HEK293 (cell line): ENCODE data around the gene PXMP2.

Source experiments
- CTCF ChIA-PET: fragments of 350-600 bp; formaldehyde crosslinking; extraction: SDS; loops from one replicate; lab custom pipeline; 2021; ENCODE audit warnings: antibody characterized with exemption; lab: Yijun Ruan, JAX
- POLR2A ChIA-PET: fragments of 300-600 bp; formaldehyde crosslinking; extraction: SDS; loops from one replicate; lab custom pipeline; 2020; ENCODE audit warnings: antibody characterized with exemption, inconsistent platforms; lab: Yijun Ruan, JAX
- H3K27ac ChIP-seq: fragments of 200-500 bp; sonication (Bioruptor generic); 2 replicates; pipeline ENCODE4 v1.5.1; 2014; ENCODE audit warnings: low read depth, low read length, control low read depth, inconsistent platforms; ENCODE audit errors: extremely low read depth
- H3K36me3 ChIP-seq, 2 experiments: fragments of 200-500 bp in 1 of 2; sonication (Bioruptor generic) in 1 of 2; 1 replicate in 1 of 2; 2 replicates in 1 of 2; pipeline ENCODE4 v1.5.1; 2014 to 2017; ENCODE audit warnings: inconsistent platforms in 2 of 2, low read length in 2 of 2; ENCODE audit not compliant: control insufficient read depth in 2 of 2, insufficient read depth in 1 of 2
- H3K4me1 ChIP-seq: fragments of 200-500 bp; sonication (Bioruptor generic); 2 replicates; pipeline ENCODE4 v1.5.1; 2014; ENCODE audit warnings: mild to moderate bottlenecking, low read length, inconsistent platforms; ENCODE audit not compliant: control insufficient read depth, insufficient read depth
- H3K4me3 ChIP-seq: 2 replicates; pipeline ENCODE4 v1.5.1; 2011; ENCODE audit warnings: low read depth, mild to moderate bottlenecking, control low read depth, low read length, moderate library complexity
- H3K9me3 ChIP-seq: fragments of 200-500 bp; sonication (Bioruptor generic); 2 replicates; pipeline ENCODE4 v1.5.1; 2014; ENCODE audit warnings: low read depth, low read length, inconsistent platforms; ENCODE audit not compliant: control insufficient read depth, insufficient read depth
- GLI4 ChIP-seq: fragments of 450-650 bp; formaldehyde crosslinking; IDR thresholded peaks from 2 replicates; pipeline ENCODE4 v1.5.1; 2016; ENCODE audit warnings: missing biosample characterization, missing genetic modification characterization
- REST ChIP-seq: fragments of 450-650 bp; formaldehyde crosslinking; IDR thresholded peaks from 2 replicates; pipeline ENCODE4 v1.5.1; 2016; ENCODE audit warnings: missing biosample characterization, missing genetic modification characterization
- SP7 ChIP-seq: fragments of 450-650 bp; formaldehyde crosslinking; IDR thresholded peaks from 2 replicates; pipeline ENCODE4 v1.5.1; 2016; ENCODE audit warnings: missing biosample characterization, missing genetic modification characterization
- YY2 ChIP-seq: fragments of 450-650 bp; formaldehyde crosslinking; IDR thresholded peaks from 2 replicates; pipeline ENCODE4 v1.5.1; 2016; ENCODE audit warnings: missing biosample characterization, missing genetic modification characterization
- ZBTB1 ChIP-seq: fragments of 450-650 bp; formaldehyde crosslinking; IDR thresholded peaks from 2 replicates; pipeline ENCODE4 v1.5.1; 2016; ENCODE audit warnings: missing biosample characterization, missing genetic modification characterization
- ZBTB20 ChIP-seq: fragments of 450-650 bp; formaldehyde crosslinking; IDR thresholded peaks from 2 replicates; pipeline ENCODE4 v1.5.1; 2016; ENCODE audit warnings: missing biosample characterization, missing genetic modification characterization
- ZBTB26 ChIP-seq: fragments of 450-650 bp; formaldehyde crosslinking; optimal IDR thresholded peaks from 2 replicates; pipeline ENCODE3; 2016; ENCODE audit warnings: missing biosample characterization, mild to moderate bottlenecking, missing genetic modification characterization
- ZFP3 ChIP-seq: fragments of 450-650 bp; formaldehyde crosslinking; IDR thresholded peaks from 2 replicates; pipeline ENCODE4 v1.5.1; 2016; ENCODE audit warnings: low read depth, missing biosample characterization, missing genetic modification characterization
- ZIC2 ChIP-seq: fragments of 450-650 bp; formaldehyde crosslinking; IDR thresholded peaks from 2 replicates; pipeline ENCODE4 v1.5.1; 2016; ENCODE audit warnings: missing biosample characterization, missing genetic modification characterization
- ZNF157 ChIP-seq: fragments of 450-650 bp; formaldehyde crosslinking; IDR thresholded peaks from 2 replicates; pipeline ENCODE4 v1.5.1; 2016; ENCODE audit warnings: missing biosample characterization, missing genetic modification characterization
- ZNF16 ChIP-seq: fragments of 450-650 bp; formaldehyde crosslinking; IDR thresholded peaks from 2 replicates; pipeline ENCODE4 v1.5.1; 2016; ENCODE audit warnings: low read depth, missing biosample characterization, missing genetic modification characterization
- ZNF248 ChIP-seq: fragments of 450-650 bp; formaldehyde crosslinking; IDR thresholded peaks from 2 replicates; pipeline ENCODE4 v1.5.1; 2017; ENCODE audit warnings: missing biosample characterization, missing genetic modification characterization
- ZNF274 ChIP-seq, 2 experiments: fragments of 200-500 bp in 1 of 2; fragments of 450-650 bp in 1 of 2; sonication (Bioruptor generic) in 1 of 2; formaldehyde crosslinking in 1 of 2; IDR thresholded peaks; 2 replicates each; pipeline versions ENCODE4 v1.5.1 to v1.6.1; 2014 to 2016; ENCODE audit warnings: borderline replicate concordance in 1 of 2, inconsistent platforms in 1 of 2, low read length in 1 of 2, missing biosample characterization in 1 of 2, missing genetic modification characterization in 1 of 2
- ZNF311 ChIP-seq: fragments of 450-650 bp; formaldehyde crosslinking; IDR thresholded peaks from 2 replicates; pipeline ENCODE4 v1.5.1; 2017; ENCODE audit warnings: missing biosample characterization, missing genetic modification characterization, borderline replicate concordance
- ZNF654 ChIP-seq: fragments of 450-650 bp; formaldehyde crosslinking; IDR thresholded peaks from 2 replicates; pipeline ENCODE4 v1.5.1; 2016; ENCODE audit warnings: low read depth, missing biosample characterization, missing genetic modification characterization
- ZNF768 ChIP-seq: fragments of 450-650 bp; formaldehyde crosslinking; IDR thresholded peaks from 2 replicates; pipeline ENCODE4 v1.5.1; 2018; ENCODE audit warnings: missing biosample characterization, mild to moderate bottlenecking, missing genetic modification characterization
- ZNF785 ChIP-seq: fragments of 450-650 bp; formaldehyde crosslinking; IDR thresholded peaks from 2 replicates; pipeline ENCODE4 v1.5.1; 2016; ENCODE audit warnings: missing biosample characterization, missing genetic modification characterization
- ZNF791 ChIP-seq: fragments of 450-650 bp; formaldehyde crosslinking; IDR thresholded peaks from 2 replicates; pipeline ENCODE4 v1.5.1; 2016; ENCODE audit warnings: missing biosample characterization, missing genetic modification characterization
- ZNF830 ChIP-seq: fragments of 450-650 bp; IDR thresholded peaks from 2 replicates; pipeline ENCODE4 v1.5.0; 2018; ENCODE audit warnings: missing biosample characterization, missing genetic modification characterization, low read depth, mild to moderate bottlenecking, moderate library complexity
- ZSCAN23 ChIP-seq: fragments of 450-650 bp; formaldehyde crosslinking; IDR thresholded peaks from 2 replicates; pipeline ENCODE4 v1.5.1; 2016; ENCODE audit warnings: missing biosample characterization, missing genetic modification characterization
- ZSCAN30 ChIP-seq: fragments of 450-650 bp; IDR thresholded peaks from 2 replicates; pipeline ENCODE4 v1.5.1; 2018; ENCODE audit warnings: missing biosample characterization, mild to moderate bottlenecking, missing genetic modification characterization, moderate library complexity

Gene PXMP2

GRCh38 chr12:132739600-132740312, 52.4 kb downstream of the PXMP2 start:
- Histone ChIP-seq H3K9me3 (no peaks in the 10 kb centered on the region), H3K27ac (no peak overlapping the region)
- TF ChIP-seq SP7 (tag by site-specific recombination) (no peak), REST (tag by site-specific recombination) (no peak), ZNF768 (no peak), ZNF16 (tag by site-specific recombination) (no peak), ZNF830 (tag by site-specific recombination) (no peak), ZBTB20 (tag by site-specific recombination) (no peak), ZFP3 (tag by site-specific recombination) (no peak)
- TF ChIP-seq, all 188 proteins: peak for 0
- no peaks in the 10 kb centered on the region for H3K4me1 ChIP-seq
- ChIA-PET POLR2A (interaction anchor here (1.2 kb wide), 1 partner anchor 16 kb away, joined by 3 read pairs; no protein-coding TSS in a partner anchor), CTCF (interaction anchor here (0.6 kb wide), 1 partner anchor 10 kb away, joined by 6 read pairs; no protein-coding TSS in a partner anchor)
- peaks cover 70 to 97% of the 10 kb centered on the region in 2 experiments for H3K36me3 ChIP-seq
- H3K4me3 ChIP-seq = no peak overlapping the region

- Histone ChIP-seq H3K4me1 (no peaks in the 10 kb centered on the region), H3K36me3 (peaks cover 70 to 97% of the 10 kb centered on the region in 2 experiments), H3K4me3 (no peak overlapping the region), H3K27ac (no peak overlapping the region), H3K9me3 (no peaks in the 10 kb centered on the region)
- CTCF ChIA-PET = interaction anchor here (0.6 kb wide), 1 partner anchor 10 kb away, joined by 6 read pairs; no protein-coding TSS in a partner anchor
- POLR2A ChIA-PET = interaction anchor here (1.2 kb wide), 1 partner anchor 15 kb away, joined by 3 read pairs; no protein-coding TSS in a partner anchor
- TF ChIP-seq ZNF248 (tag by site-specific recombination) = no peak
- TF ChIP-seq ZBTB1 (tag by site-specific recombination) = no peak
- TF ChIP-seq ZNF274 (IDR thresholded peaks at IDR 0.05; ENCODE audit: low read length) = no peak
- TF ChIP-seq ZNF274 (tag by site-specific recombination; IDR thresholded peaks at IDR 0.05; ENCODE audit: borderline replicate concordance) = no peak
- TF ChIP-seq YY2 (tag by site-specific recombination) = no peak
- no peak for TF ChIP-seq ZNF654 (tag by site-specific recombination)
- no peak for TF ChIP-seq ZNF791 (tag by site-specific recombination)
- no peak for TF ChIP-seq ZNF830 (tag by site-specific recombination)
- no peak for TF ChIP-seq ZNF311 (tag by site-specific recombination)
- no peak for TF ChIP-seq ZIC2 (tag by site-specific recombination)
- no peak for TF ChIP-seq ZNF785
- TF ChIP-seq ZNF157 (tag by site-specific recombination) = no peak
- TF ChIP-seq ZFP3 (tag by site-specific recombination) = no peak
- no peak for TF ChIP-seq ZBTB26 (tag by site-specific recombination)
- no peak for TF ChIP-seq ZSCAN30 (tag by site-specific recombination)
- TF ChIP-seq ZSCAN23 (tag by site-specific recombination) = no peak
- TF ChIP-seq GLI4 (tag by site-specific recombination) = no peak
- TF ChIP-seq, all 188 proteins: peak for 0
Measured at GRCh38 chr12:132740313-132740646, 52.9 kb downstream of the PXMP2 start.
